ENCODE results near the gene B4GALT1.
A peak's percentile ranks its signal among the peaks of the same experiment; 100 is the strongest.
"Not testable (repeated sequence)": the region's sequence is repeated elsewhere in the genome, so short reads cannot be mapped to it uniquely, and the experiment has no call there.

B4GALT1 gene

DNA sequence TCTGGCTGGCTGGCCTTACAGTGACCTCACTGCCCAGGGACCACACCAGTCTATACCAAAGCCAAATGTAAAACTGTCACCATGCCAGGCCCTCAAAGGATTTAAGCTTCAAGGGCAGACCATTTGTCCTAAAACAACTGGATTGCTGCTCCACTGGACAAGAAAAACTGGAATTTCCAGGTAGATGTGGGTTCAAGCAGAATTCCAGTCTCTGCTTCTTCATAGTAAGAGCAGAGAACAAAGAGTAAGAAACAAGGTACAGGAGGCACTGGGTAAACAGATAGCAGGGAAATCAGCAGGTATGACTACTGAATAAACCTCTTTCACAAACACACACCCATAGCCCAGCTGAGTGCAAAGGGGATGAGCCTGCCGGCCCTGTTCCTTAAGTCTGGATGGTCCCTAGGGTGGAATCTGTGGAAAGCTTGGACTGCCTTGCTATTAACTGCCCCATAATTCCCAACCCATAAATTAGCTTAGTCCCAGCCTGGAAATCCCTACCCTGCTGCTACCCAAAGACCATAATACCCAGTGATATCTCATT, 5.5 kb downstream of the B4GALT1 start:
- TF ChIP-seq, protein P1, sequence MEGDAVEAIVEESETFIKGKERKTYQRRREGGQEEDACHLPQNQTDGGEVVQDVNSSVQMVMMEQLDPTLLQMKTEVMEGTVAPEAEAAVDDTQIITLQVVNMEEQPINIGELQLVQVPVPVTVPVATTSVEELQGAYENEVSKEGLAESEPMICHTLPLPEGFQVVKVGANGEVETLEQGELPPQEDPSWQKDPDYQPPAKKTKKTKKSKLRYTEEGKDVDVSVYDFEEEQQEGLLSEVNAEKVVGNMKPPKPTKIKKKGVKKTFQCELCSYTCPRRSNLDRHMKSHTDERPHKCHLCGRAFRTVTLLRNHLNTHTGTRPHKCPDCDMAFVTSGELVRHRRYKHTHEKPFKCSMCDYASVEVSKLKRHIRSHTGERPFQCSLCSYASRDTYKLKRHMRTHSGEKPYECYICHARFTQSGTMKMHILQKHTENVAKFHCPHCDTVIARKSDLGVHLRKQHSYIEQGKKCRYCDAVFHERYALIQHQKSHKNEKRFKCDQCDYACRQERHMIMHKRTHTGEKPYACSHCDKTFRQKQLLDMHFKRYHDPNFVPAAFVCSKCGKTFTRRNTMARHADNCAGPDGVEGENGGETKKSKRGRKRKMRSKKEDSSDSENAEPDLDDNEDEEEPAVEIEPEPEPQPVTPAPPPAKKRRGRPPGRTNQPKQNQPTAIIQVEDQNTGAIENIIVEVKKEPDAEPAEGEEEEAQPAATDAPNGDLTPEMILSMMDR (IDR thresholded peaks at IDR 0.05; ENCODE audit: low read depth, low read length) = no peak
- DNase-seq (ENCODE audit: low read depth in 2 of 2) = peak in 1 of 2 donors; percentile 49
- peak overlapping the region in 1 of 2 donors; percentile 15 for H3K4me3 ChIP-seq (replicated peaks in 1 of 2; ENCODE audit: low read depth in 2 of 2, low read length in 2 of 2)

- TF ChIP-seq, protein P1 (IDR thresholded peaks at IDR 0.05; ENCODE audit: low read depth, low read length) = no peak
- DNase-seq (ENCODE audit: low read depth in 2 of 2) = peak; percentile 95 to 97
- H3K4me3 ChIP-seq (replicated peaks in 1 of 2; ENCODE audit: low read depth in 2 of 2, low read length in 2 of 2) = peak overlapping the region in 1 of 2 donors; percentile 15
Observed at GRCh38 chr9:33161011-33161588, 6.0 kb downstream of the B4GALT1 start.

- not testable (repeated sequence) for H3K4me3 ChIP-seq (replicated peaks in 1 of 2; ENCODE audit: low read depth in 2 of 2, low read length in 2 of 2); DNase-seq (ENCODE audit: low read depth in 2 of 2)
Observed at GRCh38 chr9:33160446-33160845, 6.7 kb downstream of the B4GALT1 start.

- TF ChIP-seq, protein P1 (IDR thresholded peaks at IDR 0.05; ENCODE audit: low read depth, low read length) = no peak
- H3K4me3 ChIP-seq (replicated peaks in 1 of 2; ENCODE audit: low read depth in 2 of 2, low read length in 2 of 2) = peak overlapping the region in 1 of 2 donors; percentile 2
- DNase-seq (ENCODE audit: low read depth in 2 of 2) = peak; percentile 84 to 90
Observed at GRCh38 chr9:33159777-33160127, 7.4 kb downstream of the B4GALT1 start.

GRCh38 chr9:33158843-33159776, 8.0 kb downstream of the B4GALT1 start:
- TF ChIP-seq, protein P1 (IDR thresholded peaks at IDR 0.05; ENCODE audit: low read depth, low read length) = no peak
- DNase-seq (ENCODE audit: low read depth in 2 of 2) = peak; percentile 74 to 87
- H3K4me3 ChIP-seq (replicated peaks in 1 of 2; ENCODE audit: low read depth in 2 of 2, low read length in 2 of 2) = peak overlapping the region in 1 of 2 donors; percentile 18

DNA sequence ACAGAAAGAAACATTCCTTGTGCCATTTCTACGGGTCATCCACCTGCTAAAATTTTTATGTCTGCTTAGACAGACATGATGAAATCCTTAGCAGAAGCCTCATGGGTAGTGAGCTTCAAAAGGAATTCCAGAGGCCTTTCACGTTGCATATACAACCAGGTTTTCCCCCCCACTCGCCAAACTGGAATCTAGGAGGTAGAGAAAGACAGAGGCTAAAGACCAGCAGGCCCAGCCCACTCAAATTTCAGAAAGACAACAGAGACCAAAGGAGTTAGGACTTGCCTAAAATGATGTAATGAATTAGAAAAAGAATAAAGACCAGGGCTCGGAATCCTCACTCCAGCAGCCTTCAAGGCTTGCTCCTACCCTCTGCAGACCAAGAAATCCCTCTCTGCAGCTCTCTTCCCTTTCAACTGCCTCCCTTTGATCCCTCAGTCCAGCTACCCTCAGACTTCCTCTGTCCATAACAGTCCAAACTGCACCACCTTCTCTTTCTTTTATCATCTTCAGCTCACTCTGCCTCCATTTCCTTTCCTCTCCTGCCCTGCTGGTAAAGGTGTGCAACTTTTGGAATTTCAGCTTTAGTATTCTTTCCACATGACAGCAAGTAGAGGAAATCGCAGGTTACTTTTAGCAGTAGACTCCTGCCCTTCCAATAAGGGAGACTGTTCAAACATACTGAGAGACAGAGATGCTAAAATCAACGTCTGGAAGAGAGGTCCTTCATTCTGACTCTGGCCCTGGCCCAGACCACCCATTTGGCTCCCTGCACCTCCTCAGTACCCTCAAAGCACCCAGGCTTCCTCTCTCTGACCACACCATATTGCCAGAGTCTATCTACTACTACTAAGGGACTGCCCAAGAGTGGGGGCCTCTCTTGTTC, 8.9 kb downstream of the B4GALT1 start:
- H3K4me3 ChIP-seq (replicated peaks in 1 of 2; ENCODE audit: low read depth in 2 of 2, low read length in 2 of 2) = no peak overlapping the region
- TF ChIP-seq, protein P1 (IDR thresholded peaks at IDR 0.05; ENCODE audit: low read depth, low read length) = no peak
- peak in 1 of 2 donors; percentile 18 for DNase-seq (ENCODE audit: low read depth in 2 of 2)
